Transverse colon (tissue), 4 donors: ENCODE measurements around the gene IL18BP. TPM values are rescaled to one million over a fixed set of nuclear protein-coding genes. Genes with fewer than 3 reads are reported as not detected.

Experiments
- DNase-seq: peaks from one replicate; pipeline ENCODE4 v3.0.0-alpha.2; 2019
- H3K27ac ChIP-seq, 4 donors: fragments of 200-600 bp; sonication (generic); 2 replicates each; pipeline ENCODE4 v1.5.1; 2016 to 2018; ENCODE audit warnings: inconsistent platforms in 4 of 4
- H3K27me3 ChIP-seq: fragments of 200-600 bp; sonication (generic); 2 replicates; pipeline ENCODE4 v1.5.1; 2017; ENCODE audit warnings: inconsistent platforms
- H3K36me3 ChIP-seq, 4 donors: fragments of 200-600 bp; sonication (generic); 2 replicates each; pipeline ENCODE4 v1.5.1; 2017 to 2019; ENCODE audit warnings: inconsistent platforms in 4 of 4
- H3K4me1 ChIP-seq, 4 donors: fragments of 200-600 bp; sonication (generic); 2 replicates each; pipeline ENCODE4 v1.5.1; 2017 to 2020; ENCODE audit warnings: inconsistent platforms in 4 of 4
- H3K4me3 ChIP-seq, 4 donors: fragments of 200-600 bp; sonication (generic); 1 replicate in 1 of 4; 2 replicates in 3 of 4; pipeline versions ENCODE4 v1.5.1 to v1.6.1; 2017 to 2019; ENCODE audit warnings: inconsistent platforms in 4 of 4
- H3K9me3 ChIP-seq, 2 donors: fragments of 200-600 bp; sonication (generic); 2 replicates each; pipeline ENCODE4 v1.5.1; 2017 to 2019; ENCODE audit warnings: inconsistent platforms in 2 of 2
- EP300 ChIP-seq: sonication (generic); formaldehyde crosslinking; IDR thresholded peaks from one replicate; pipeline ENCODE4 v1.6.1; 2017; ENCODE audit warnings: antibody characterized with exemption, low read depth
- POLR2A ChIP-seq: fragments of 450-650 bp; IDR thresholded peaks from one replicate; pipeline ENCODE4 v1.6.1; 2016; ENCODE audit warnings: antibody characterized with exemption, mild to moderate bottlenecking, moderate library complexity
- POLR2AphosphoS5 ChIP-seq, 3 donors: sonication (generic); formaldehyde crosslinking; IDR thresholded peaks; one replicate each; pipeline ENCODE4 v1.6.1; 2016; ENCODE audit warnings: antibody characterized with exemption in 3 of 3
- WGBS, 2 donors: methylation state at CpG; one replicate each; pipeline ENCODE4 v1.1.5; 2018; ENCODE audit warnings: low coverage in 1 of 2; 5-methylcytosine and 5-hydroxymethylcytosine counted together
- in situ Hi-C, 4 donors: fragments of 200-750 bp; cut with MboI; loops; one replicate each; pipeline versions ENCODE4 v1.15.0 to v1.15.1; 2017; ENCODE audit warnings: low sequenced_read_pairs in 3 of 4, low pct_ligation_motif_present in 1 of 4, low pct_unique_long_range_greater_than_20kb in 1 of 4
- intact Hi-C: fragments of 100-400 bp; cut with DNase I; formaldehyde crosslinking; loops from one replicate; pipeline ENCODE4 v1.15.1; 2023; ENCODE audit warnings: low total_unique reads
- total RNA-seq, 4 donors: library from RNA; depleted of rRNA; stranded (reverse); fragments of >200 nt; gene quantifications; one replicate each; pipeline ENCODE4 v1.1.0, GENCODE V29; 2016
- TF ChIP-seq, protein P1 (sequence below), 5 experiments: fragments of 200-600 bp in 3 of 5; fragments of 450-650 bp in 2 of 5; sonication (generic) in 3 of 5; IDR thresholded peaks; 1 replicate in 2 of 5; 2 replicates in 3 of 5; pipeline ENCODE4 v1.5.1; 2016 to 2017; ENCODE audit warnings: antibody characterized with exemption in 5 of 5, inconsistent platforms in 3 of 5, mild to moderate bottlenecking in 2 of 5, moderate library complexity in 1 of 5

The IL18BP gene
- total RNA-seq, 4 donors from 2014 or later = 7.4 to 29.9 (median 14.5) TPM

DNA sequence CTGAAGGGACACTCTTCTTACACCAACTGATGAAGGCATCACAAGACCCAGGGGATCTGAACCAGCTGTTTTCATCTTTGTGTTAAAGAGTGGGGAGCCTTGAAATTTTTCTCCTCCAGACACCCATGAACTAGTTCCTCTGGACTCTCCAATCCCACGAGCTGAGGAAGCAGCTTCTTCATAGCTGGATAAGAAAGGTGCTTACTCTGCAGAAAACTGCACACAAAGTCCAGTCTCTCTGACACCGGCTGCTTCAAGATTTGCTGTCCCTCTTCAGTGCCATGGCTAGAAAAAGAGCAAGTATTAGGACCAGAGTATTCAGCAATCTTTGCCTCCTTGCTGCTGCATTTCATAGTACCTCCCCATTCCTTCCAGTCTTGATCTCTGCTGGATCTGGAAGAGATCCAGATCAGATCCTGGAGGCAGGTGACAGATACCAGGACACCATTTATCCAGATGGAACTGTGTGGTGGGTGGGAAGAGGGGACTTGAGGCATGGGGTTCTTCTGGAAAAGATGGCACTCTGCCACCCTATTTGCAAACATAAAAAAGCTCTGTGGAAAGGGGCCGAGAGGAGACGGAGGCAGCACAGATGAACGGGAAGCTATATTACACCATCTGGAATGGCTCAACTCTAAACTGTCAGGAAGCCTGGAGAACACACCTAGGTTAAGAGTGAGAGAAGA, 25.5 kb downstream of the IL18BP start:
- H3K27ac ChIP-seq = peak overlapping the region in 3 of 4 donors; percentile 63 to 83 (median 75)
- DNase-seq = no peak
- intact Hi-C loops (no loop called here), in situ Hi-C loops (loop anchor here in 3 of 4 donors (5.0 to 10.0 kb wide), 2 partner anchors 68 to 71 kb away; no protein-coding TSS in a partner anchor)
- TF ChIP-seq EP300 (no peak), POLR2A (no peak), POLR2AphosphoS5 (IDR thresholded peaks at IDR 0.05) (no peak)
- TF ChIP-seq, protein P1, sequence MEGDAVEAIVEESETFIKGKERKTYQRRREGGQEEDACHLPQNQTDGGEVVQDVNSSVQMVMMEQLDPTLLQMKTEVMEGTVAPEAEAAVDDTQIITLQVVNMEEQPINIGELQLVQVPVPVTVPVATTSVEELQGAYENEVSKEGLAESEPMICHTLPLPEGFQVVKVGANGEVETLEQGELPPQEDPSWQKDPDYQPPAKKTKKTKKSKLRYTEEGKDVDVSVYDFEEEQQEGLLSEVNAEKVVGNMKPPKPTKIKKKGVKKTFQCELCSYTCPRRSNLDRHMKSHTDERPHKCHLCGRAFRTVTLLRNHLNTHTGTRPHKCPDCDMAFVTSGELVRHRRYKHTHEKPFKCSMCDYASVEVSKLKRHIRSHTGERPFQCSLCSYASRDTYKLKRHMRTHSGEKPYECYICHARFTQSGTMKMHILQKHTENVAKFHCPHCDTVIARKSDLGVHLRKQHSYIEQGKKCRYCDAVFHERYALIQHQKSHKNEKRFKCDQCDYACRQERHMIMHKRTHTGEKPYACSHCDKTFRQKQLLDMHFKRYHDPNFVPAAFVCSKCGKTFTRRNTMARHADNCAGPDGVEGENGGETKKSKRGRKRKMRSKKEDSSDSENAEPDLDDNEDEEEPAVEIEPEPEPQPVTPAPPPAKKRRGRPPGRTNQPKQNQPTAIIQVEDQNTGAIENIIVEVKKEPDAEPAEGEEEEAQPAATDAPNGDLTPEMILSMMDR (IDR thresholded peaks at IDR 0.05) = no peak
- WGBS, 2 donors = 20 to 51% methylated on average over 2 to 5 of the region's 5 CpGs
- H3K4me3 ChIP-seq = no peak overlapping the region
- no peaks in the 10 kb centered on the region for H3K9me3 ChIP-seq
- peaks cover 0 to 83% (median 31%) of the 10 kb centered on the region in 4 donors for H3K36me3 ChIP-seq
- peaks cover 20 to 52% (median 23%) of the 10 kb centered on the region in 4 donors for H3K4me1 ChIP-seq
- no peaks in the 10 kb centered on the region for H3K27me3 ChIP-seq

DNA sequence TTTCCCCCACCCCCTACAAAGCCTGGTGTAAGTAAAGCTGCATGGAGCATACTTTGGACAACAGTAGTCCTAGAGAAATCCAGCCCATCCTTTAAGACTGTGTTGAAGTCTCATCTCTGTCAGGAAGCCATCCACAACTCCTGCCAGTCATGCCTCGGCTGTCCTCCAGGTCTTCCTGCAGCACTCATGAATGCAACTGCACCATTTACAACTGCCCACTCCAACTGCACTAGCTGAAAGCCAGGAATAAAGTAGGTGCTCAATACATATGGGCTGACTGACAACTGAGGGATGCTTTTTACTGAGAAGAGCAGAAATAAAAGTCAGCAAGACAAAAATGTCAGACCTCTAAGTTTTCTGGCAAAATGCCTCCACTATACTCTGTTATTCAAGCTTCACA, 27.4 kb downstream of the IL18BP start:
- Histone ChIP-seq H3K9me3 (no peaks in the 10 kb centered on the region), H3K27me3 (no peaks in the 10 kb centered on the region), H3K36me3 (peaks cover 0 to 74% (median 22%) of the 10 kb centered on the region in 4 donors), H3K4me3 (no peak overlapping the region), H3K27ac (peak overlapping the region; percentile 60 to 83 (median 69)), H3K4me1 (peaks cover 33 to 71% (median 36%) of the 10 kb centered on the region in 4 donors)
- WGBS, 2 donors = 67% methylated on average over 1 of the region's 1 CpG; no CpG with 5 or more reads in 1 of the 2 donors
- intact Hi-C loops = no loop called here
- no peak for TF ChIP-seq EP300
- TF ChIP-seq, protein P1 (IDR thresholded peaks at IDR 0.05) = no peak
- no peak for TF ChIP-seq POLR2A
- no peak for TF ChIP-seq POLR2AphosphoS5 (IDR thresholded peaks at IDR 0.05)
- in situ Hi-C loops = loop anchor here in 2 of 4 donors (10.0 kb wide), 1 partner anchor 69 kb away; no protein-coding TSS in a partner anchor
- DNase-seq = no peak

- H3K27ac ChIP-seq = peak overlapping the region; percentile 0 to 58 (median 51)
- TF ChIP-seq POLR2A = no peak
- no peak for TF ChIP-seq EP300
- no peak for TF ChIP-seq POLR2AphosphoS5 (IDR thresholded peaks at IDR 0.05)
- TF ChIP-seq, protein P1 (IDR thresholded peaks at IDR 0.05) = no peak
- DNase-seq = no peak
Measured at GRCh38 chr11:72030472-72031045, 31.9 kb downstream of the IL18BP start.

DNA sequence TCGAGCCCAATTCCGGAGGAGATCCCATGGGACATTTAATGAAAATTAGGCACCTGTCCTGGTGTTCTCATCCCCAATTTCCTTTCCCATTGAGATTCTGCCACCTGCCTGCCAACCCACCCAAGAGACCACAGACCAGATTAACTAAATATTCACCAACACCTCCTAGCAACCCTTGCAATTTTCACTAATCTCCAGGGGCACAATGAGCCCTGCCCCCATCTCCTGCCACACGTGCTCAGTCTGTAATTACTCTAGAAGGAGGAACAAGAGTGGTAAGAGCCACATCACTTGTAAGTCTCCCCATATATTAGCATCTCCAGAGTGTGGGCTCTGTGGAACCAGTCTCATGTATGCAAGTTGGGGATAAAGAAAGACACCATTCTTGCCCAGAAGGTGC, 38.0 kb downstream of the IL18BP start:
- in situ Hi-C loops = loop anchor here in 1 of 4 donors (5.0 kb wide), 1 partner anchor 41 kb away; no protein-coding TSS in a partner anchor
- no peak overlapping the region for H3K4me3 ChIP-seq
- TF ChIP-seq POLR2AphosphoS5 (IDR thresholded peaks at IDR 0.05) = no peak
- no peak for TF ChIP-seq POLR2A
- TF ChIP-seq, protein P1 (IDR thresholded peaks at IDR 0.05) = no peak
- TF ChIP-seq EP300 = no peak
- no peak for DNase-seq
- H3K27ac ChIP-seq = no peak overlapping the region
- 65% methylated on average over 3 of the region's 3 CpGs; no CpG with 5 or more reads in 1 of the 2 donors for WGBS, 2 donors
- peaks cover 0 to 24% (median 12%) of the 10 kb centered on the region in 4 donors for H3K36me3 ChIP-seq
- peaks cover 17 to 70% (median 54%) of the 10 kb centered on the region in 4 donors for H3K4me1 ChIP-seq
- H3K9me3 ChIP-seq = no peaks in the 10 kb centered on the region
- intact Hi-C loops = no loop called here
- H3K27me3 ChIP-seq = no peaks in the 10 kb centered on the region

More at GRCh38 chr11:72030472-72031045, 31.9 kb downstream of the IL18BP start:
- intact Hi-C loops (no loop called here), in situ Hi-C loops (no loop called here)
- Histone ChIP-seq H3K27me3 (no peaks in the 10 kb centered on the region), H3K9me3 (no peaks in the 10 kb centered on the region), H3K4me1 (peaks cover 27 to 83% (median 50%) of the 10 kb centered on the region in 4 donors), H3K36me3 (peaks cover 0 to 57% (median 17%) of the 10 kb centered on the region in 4 donors), H3K4me3 (peak overlapping the region in 1 of 4 donors; percentile 1)
- 24 to 25% methylated on average over 1 of the region's 1 CpG for WGBS, 2 donors
